EH (cell line): ENCODE measurements around the gene UNC45B.
"Not testable (repeated sequence)": the region's sequence is repeated elsewhere in the genome, so short reads cannot be mapped to it uniquely, and the experiment has no call there.

Experiments
- DNase-seq: peaks from one replicate; pipeline ENCODE4 v3.0.0-alpha.2; 2015; ENCODE audit warnings: low read depth

UNC45B gene

DNA sequence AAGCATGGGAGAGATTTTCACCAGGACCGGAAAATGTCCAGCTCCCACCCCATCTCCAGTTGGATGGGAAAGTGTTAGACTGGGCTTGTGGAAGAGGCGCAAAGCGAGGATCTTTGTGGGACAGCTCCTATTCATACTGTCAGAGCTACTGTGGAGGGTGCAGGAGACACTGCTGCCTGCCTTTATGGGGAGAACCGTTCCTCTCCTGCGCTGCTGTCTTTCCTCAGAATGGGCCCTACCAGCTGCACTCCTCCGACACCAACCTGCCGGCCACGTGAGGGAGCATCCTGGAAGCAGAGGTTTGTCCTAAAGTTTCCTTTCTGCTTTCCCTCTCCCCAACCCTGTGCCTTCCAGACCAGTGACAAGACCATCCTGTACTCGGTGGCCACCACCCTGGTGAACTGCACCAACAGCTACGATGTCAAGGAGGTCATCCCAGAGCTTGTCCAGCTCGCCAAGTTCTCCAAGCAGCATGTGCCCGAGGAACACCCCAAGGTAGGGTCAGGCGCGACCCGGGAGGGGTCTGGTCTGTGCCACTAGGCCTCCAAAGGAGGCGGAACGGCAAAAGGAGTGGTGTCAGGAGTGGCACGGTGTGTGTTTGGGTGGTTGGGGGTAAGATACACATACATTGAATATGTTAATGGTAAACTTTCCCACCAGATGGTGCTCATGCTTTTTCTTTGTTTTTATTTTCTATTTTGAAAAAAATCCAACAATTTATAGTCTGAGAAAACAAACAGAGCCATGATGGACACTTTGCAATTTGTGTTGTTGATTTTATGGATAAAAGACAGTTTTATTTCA lies 23.6 kb downstream of the UNC45B start:
- DNase-seq, result peak; percentile 39

DNA sequence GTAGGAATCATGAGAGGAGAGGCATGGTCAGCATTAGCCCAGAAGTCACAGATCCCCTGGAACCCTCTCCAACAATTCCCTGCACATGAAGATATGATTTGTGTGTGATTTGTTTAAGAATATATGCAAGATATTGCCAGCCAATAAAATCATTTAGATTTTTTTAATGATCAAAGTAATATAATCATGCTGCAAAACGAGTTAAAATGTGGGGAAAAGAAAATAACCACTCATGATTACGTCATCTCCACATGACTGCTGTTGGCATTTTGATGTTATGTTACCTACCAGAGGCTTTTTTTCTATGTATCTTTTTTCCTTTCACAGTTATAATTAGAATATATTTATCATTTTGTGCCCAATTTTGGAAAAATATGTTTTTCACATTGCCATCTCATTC lies 24.2 kb downstream of the UNC45B start:
- DNase-seq, result peak; percentile 29

- DNase-seq, result not testable (repeated sequence)
Observed at GRCh38 chr17:35172321-35172720, 24.7 kb downstream of the UNC45B start.

GRCh38 chr17:35174835-35175334 lies 27.3 kb downstream of the UNC45B start:
- no peak for DNase-seq

- no peak for DNase-seq
Observed at GRCh38 chr17:35175638-35176415, 28.2 kb downstream of the UNC45B start.

- DNase-seq, result no peak
Observed at GRCh38 chr17:35176897-35177296, 29.3 kb downstream of the UNC45B start.

- DNase-seq, result not testable (repeated sequence)
Observed at GRCh38 chr17:35179379-35179778, 31.8 kb downstream of the UNC45B start.

GRCh38 chr17:35183332-35183731 lies 35.7 kb downstream of the UNC45B start:
- no peak for DNase-seq

- DNase-seq, result no peak
Observed at GRCh38 chr17:35184274-35184673, 36.7 kb downstream of the UNC45B start.

- DNase-seq, result no peak
Observed at GRCh38 chr17:35185849-35186248, 38.2 kb downstream of the UNC45B start.

- no peak for DNase-seq
Observed at GRCh38 chr17:35187481-35187880, 39.9 kb downstream of the UNC45B start.

- no peak for DNase-seq
Observed at GRCh38 chr17:35188111-35188510, 40.5 kb downstream of the UNC45B start.

DNA sequence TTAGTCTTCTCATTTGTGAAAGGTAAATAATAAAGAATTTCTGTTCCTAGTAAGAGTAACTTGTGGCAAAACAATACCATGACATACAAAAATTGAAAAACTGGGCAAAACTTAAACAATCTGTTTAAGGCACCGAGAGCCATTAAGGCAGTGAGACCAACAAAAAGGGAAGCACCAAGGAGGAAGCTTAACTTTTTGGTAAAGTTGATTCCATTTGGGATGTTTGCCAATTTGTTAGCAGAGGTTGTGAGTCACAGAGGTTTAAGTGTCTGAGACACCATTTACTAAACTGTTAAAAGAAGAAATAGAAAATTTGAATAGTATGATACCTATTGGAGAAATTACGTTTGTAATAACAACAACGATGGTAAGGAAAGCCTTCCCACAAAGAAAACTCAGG lies 41.7 kb downstream of the UNC45B start:
- peak; percentile 17 for DNase-seq

DNA sequence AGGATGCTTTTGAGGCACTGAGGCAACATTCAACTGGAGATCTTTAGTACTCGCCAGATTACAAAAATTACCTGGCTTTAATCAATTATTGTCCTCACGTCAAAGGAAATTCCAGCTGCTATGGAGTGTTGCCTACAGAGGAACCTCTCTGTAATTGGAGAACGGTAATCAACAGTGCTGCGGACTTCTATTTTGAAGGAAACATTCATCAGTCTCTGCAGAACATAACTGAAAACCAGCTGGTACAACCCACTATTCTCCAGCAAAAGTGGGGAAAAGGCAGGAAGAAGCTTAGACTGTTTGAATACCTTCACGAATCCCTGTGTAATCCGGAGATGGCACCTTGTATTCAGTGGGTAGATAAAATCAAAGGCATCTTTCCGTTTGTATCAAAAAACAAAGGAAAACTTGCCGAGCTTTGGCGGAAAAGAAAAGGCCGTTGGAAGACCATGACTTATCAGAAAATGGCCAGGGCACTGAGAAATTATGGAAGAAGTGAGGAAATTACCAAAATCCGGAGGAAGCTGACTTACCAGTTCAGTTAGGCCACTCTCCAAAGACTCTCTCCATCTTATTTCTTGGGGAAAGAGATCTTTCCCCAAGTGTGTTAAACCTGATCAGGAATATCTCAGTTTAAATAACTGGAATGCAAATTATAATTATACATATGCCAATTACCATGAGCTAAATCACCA lies 43.5 kb downstream of the UNC45B start:
- no peak for DNase-seq

GRCh38 chr17:35192708-35193107 lies 45.1 kb downstream of the UNC45B start:
- DNase-seq, result no peak

- not testable (repeated sequence) for DNase-seq
Observed at GRCh38 chr17:35194001-35194400, 46.4 kb downstream of the UNC45B start, which contains the start of gene SLC35G3. SLC35G3 (minus strand) TSS chr17:35194393; CDS start chr17:35194307, 86 bp downstream.

DNA sequence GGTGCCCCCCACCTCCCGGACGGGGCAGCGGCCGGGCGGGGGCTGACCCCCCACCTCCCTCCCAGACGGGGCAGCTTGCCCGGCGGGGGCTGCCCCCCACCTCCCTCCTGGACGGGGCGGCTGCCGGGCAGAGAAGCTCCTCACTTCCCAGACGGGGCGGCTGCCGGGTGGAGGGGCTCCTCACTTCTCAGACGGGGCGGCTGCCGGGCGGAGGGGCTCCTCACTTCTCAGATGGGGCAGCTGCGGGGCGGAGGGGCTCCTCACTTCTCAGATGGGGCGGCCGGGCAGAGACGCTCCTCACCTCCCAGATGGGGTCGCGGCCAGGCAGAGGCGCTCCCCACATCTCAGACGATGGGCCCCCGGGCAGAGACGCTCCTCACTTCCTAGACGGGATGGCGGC lies 47.4 kb downstream of the UNC45B start:
- DNase-seq, result not testable (repeated sequence)

GRCh38 chr17:35202582-35202981 lies 55.0 kb downstream of the UNC45B start:
- not testable (repeated sequence) for DNase-seq

DNA sequence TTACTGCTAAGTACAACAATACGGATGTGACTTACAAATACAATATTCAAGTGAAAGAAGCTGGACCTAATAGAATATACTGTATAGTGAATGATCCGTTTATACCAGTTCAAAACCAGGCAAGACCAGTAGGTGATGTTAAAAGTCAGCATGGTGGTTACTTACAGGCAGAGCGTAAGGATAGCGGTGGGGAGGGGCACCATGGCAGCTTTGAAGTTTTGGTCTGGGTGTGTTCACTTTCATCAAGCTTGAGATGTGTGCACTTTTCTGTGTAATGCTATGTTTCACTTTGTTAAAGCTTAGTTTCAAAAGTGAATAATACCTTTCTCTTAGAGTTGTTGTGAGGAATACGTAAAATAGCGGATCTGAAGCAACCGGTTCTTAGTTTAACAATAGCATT lies 63.1 kb downstream of the UNC45B start:
- DNase-seq, result no peak

GRCh38 chr17:35212668-35213067 lies 65.1 kb downstream of the UNC45B start:
- no peak for DNase-seq

GRCh38 chr17:35213412-35213940 lies 65.9 kb downstream of the UNC45B start:
- DNase-seq, result no peak

- no peak for DNase-seq
Observed at GRCh38 chr17:35214192-35214591, 66.6 kb downstream of the UNC45B start.
